Stimulated activated CD4-positive, alpha-beta T cell treated with anti-CD3 and anti-CD28 coated beads, Interleukin-4, amount 100 ng/mL, for 4 hours (primary cell): ENCODE measurements around the gene RARA.

Experiments
- DNase-seq, 2 experiments: peaks; one replicate each; pipeline ENCODE4 v3.0.0-alpha.2; 2020

RARA gene

GRCh38 chr17:40347319-40348135 lies 38.5 kb downstream of the RARA start:
- DNase-seq = no peak

- DNase-seq = no peak
These were observed 39.1 kb downstream of the RARA start for GRCh38 chr17:40348136-40348504.

GRCh38 chr17:40348562-40349476 lies 39.8 kb downstream of the RARA start:
- no peak for DNase-seq

GRCh38 chr17:40349477-40349894 lies 40.5 kb downstream of the RARA start:
- DNase-seq = no peak

- DNase-seq = no peak
These were observed 41.1 kb downstream of the RARA start for GRCh38 chr17:40349895-40350688.

GRCh38 chr17:40350689-40351358 lies 41.8 kb downstream of the RARA start:
- DNase-seq = no peak

GRCh38 chr17:40351359-40352236 lies 42.6 kb downstream of the RARA start:
- DNase-seq = no peak

GRCh38 chr17:40352237-40352778 lies 43.3 kb downstream of the RARA start:
- no peak for DNase-seq

- DNase-seq = no peak
These were observed 43.9 kb downstream of the RARA start for GRCh38 chr17:40352779-40353394.

- DNase-seq = no peak
These were observed 45.5 kb downstream of the RARA start for GRCh38 chr17:40354221-40355122.

- peak; percentile 60 to 77 for DNase-seq
These were observed 46.3 kb downstream of the RARA start for GRCh38 chr17:40355123-40355803.

GRCh38 chr17:40355804-40356758 lies 47.1 kb downstream of the RARA start:
- DNase-seq = no peak

- DNase-seq = no peak
These were observed 48.3 kb downstream of the RARA start for GRCh38 chr17:40356990-40357881.

GRCh38 chr17:40358323-40359038 lies 49.5 kb downstream of the RARA start:
- peak; percentile 82 to 90 for DNase-seq

- DNase-seq = no peak
These were observed 51.1 kb downstream of the RARA start for GRCh38 chr17:40360091-40360490.
